ENCODE results near the gene CA10.

The CA10 gene

DNA sequence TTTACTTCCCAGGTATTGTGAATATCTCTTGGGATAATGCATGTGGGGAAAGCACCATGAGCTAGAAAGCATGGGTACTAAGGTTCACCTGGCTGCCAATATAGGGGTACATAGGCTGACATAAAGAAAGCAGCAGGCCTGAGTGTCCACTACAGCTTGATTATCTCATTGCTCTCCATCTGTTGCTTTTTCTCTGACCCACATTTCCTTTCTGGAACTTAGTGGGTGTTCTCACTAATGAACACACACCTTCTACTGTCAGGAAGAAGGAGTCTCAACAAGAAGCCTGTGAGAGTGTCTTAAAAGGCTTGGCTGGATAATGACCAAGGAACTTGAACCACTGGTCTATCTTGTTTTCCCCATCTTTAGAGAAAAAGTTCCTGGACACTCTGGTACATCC is 62.5 kb downstream of the CA10 start:
- DNase-seq (ENCODE audit: low read depth, low spot score) = no peak
- POLR2A ChIA-PET = no interaction called here
- CTCF ChIA-PET = no interaction called here

GRCh38 chr17:52084176-52084575 is 74.3 kb downstream of the CA10 start:
- POLR2A ChIA-PET = no interaction called here
- no peak for TF ChIP-seq CTCF (IDR thresholded peaks at IDR 0.05; ENCODE audit: insufficient read depth, low read length, missing control alignments)
- no peak overlapping the region for H3K4me3 ChIP-seq (ENCODE audit: low read depth, low read length)
- CTCF ChIA-PET = no interaction called here
- no peak for DNase-seq (ENCODE audit: low read depth, low spot score)

More for the DNA sequence above, 62.5 kb downstream of the CA10 start:
- no peak overlapping the region for H3K4me3 ChIP-seq (ENCODE audit: low read depth, low read length)
- no peak for TF ChIP-seq CTCF (IDR thresholded peaks at IDR 0.05; ENCODE audit: insufficient read depth, low read length, missing control alignments)

DNA sequence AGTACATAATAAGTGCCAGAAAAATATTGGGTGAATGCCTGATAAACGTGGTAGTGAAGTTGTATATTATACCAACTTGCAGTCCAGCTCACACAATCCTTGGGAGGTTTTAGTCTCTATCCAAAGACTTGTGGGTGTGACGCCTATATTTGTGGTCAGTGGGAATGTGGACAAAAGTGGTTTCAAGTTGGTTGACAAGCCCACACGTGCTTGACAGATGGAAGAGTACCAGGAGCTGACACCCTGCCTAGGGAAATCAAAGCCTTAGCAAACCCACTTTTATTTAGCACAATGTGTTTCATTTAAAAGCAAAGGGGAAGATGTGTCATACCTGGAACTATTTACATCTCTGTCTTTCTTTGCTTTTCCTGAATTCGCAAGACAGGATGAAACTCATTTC is 79.0 kb downstream of the CA10 start:
- ChIA-PET POLR2A (no interaction called here), CTCF (no interaction called here)
- no peak for TF ChIP-seq CTCF (IDR thresholded peaks at IDR 0.05; ENCODE audit: insufficient read depth, low read length, missing control alignments)
- no peak for DNase-seq (ENCODE audit: low read depth, low spot score)
- H3K4me3 ChIP-seq (ENCODE audit: low read depth, low read length) = no peak overlapping the region

DNA sequence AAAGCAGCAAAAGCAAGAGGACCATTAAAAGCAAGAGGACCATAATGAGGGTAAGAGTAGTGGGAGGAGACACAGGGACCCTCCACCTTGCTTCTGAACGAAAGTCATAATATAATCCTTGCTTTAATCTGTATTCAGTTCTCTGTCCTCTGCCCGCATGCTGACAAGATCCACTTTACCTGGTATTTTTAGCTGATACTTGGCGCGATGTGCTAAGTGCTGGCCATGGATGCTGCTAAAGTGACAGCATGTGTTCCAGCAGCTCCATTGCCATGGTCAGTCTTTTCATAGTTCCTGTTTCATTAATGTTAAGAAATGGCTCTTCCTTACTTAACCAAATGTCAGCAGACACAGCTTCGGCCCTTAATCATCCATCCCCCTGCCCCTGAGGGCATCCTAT is 86.8 kb downstream of the CA10 start:
- H3K4me3 ChIP-seq (ENCODE audit: low read depth, low read length) = no peak overlapping the region
- ChIA-PET POLR2A (no interaction called here), CTCF (no interaction called here)
- no peak for TF ChIP-seq CTCF (IDR thresholded peaks at IDR 0.05; ENCODE audit: insufficient read depth, low read length, missing control alignments)
- no peak for DNase-seq (ENCODE audit: low read depth, low spot score)

DNA sequence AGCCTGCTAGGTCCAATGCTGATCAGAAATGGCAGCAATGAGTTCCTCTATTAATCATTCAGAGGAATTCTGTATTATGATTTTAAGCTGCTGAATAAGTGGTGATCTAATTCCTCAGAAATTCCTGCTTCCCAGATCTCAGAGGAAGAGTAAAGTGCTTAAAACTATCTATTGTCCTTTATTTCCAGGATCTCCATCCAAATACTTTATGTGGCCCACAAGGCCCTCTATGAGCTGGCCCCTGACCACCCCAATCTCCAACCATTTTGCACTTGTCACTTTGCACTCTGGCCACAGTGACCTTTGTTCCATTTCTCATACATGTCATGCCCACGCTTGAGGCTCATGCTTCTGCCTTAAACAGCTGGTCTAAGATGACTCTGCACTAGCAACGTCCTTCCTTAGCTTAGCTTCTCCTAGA is 93.7 kb downstream of the CA10 start:
- H3K4me3 ChIP-seq (ENCODE audit: low read depth, low read length) = no peak overlapping the region
- ChIA-PET CTCF (no interaction called here), POLR2A (interaction anchor here (0.7 to 1.3 kb wide), 2 partner anchors 37 to 1596 kb away, joined by 3 to 5 read pairs; no protein-coding TSS in a partner anchor)
- TF ChIP-seq CTCF (IDR thresholded peaks at IDR 0.05; ENCODE audit: insufficient read depth, low read length, missing control alignments) = no peak
- DNase-seq (ENCODE audit: low read depth, low spot score) = peak; percentile 29

DNA sequence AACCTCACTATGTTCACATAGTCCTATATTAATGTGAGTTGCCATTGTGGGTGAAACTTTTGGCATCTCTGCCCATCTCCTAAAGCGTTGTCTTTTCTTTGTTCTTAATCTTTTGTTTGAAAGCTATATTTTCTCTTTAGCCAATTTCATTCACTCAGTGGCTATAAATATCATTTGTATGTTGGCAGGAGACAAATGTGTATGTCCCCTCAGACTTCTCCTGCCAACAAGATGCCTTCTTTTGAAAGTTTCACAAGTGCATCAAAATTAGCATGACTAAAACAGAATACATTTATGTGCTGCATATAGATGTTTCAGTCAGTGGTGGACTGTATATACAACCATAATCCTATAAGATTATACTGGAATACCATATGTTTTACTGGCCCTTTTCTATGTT is 109.0 kb downstream of the CA10 start:
- CTCF ChIA-PET = interaction anchor here (0.9 kb wide), 1 partner anchor 13 kb away, joined by 3 read pairs; no protein-coding TSS in a partner anchor
- POLR2A ChIA-PET = no interaction called here
- TF ChIP-seq CTCF (IDR thresholded peaks at IDR 0.05; ENCODE audit: insufficient read depth, low read length, missing control alignments) = no peak

More for the DNA sequence above, 109.0 kb downstream of the CA10 start:
- DNase-seq (ENCODE audit: low read depth, low spot score) = no peak
- no peak overlapping the region for H3K4me3 ChIP-seq (ENCODE audit: low read depth, low read length)

Data from AG04449 (cell line).